H1 (cell line): ENCODE measurements around the gene KRTAP1-3. TPM values are rescaled to one million over a fixed set of nuclear protein-coding genes. Genes with fewer than 3 reads are reported as not detected.

Experiments
- CTCF ChIA-PET: fragments of 300-600 bp; sonication (Branson Sonifier 250); formaldehyde crosslinking; loops from one replicate; lab custom pipeline; 2021; ENCODE audit not compliant: partially characterized antibody; lab: Charles Lee
- POLR2A ChIA-PET: fragments of 300-600 bp; sonication (Branson Sonifier 250); formaldehyde crosslinking; loops from one replicate; lab custom pipeline; 2021; ENCODE audit warnings: inconsistent platforms; ENCODE audit not compliant: partially characterized antibody; lab: Charles Lee
- DNase-seq, 2 experiments: peaks; one replicate each; pipeline versions ENCODE4 v3.0.0 to v3.0.0-alpha.2; 2010 to 2022; ENCODE audit warnings: low spot score in 2 of 2, low read depth in 1 of 2, mixed read lengths in 1 of 2
- FAIRE-seq: peaks from 2 replicates; lab custom pipeline; 2011; peaks lifted over from hg19 to GRCh38; lab: Jason Lieb, UNC
- H2AFZ ChIP-seq: 2 replicates; pipeline ENCODE4 v1.8.1; 2012; ENCODE audit warnings: low read length, inconsistent platforms
- H2AK5ac ChIP-seq: 2 replicates; pipeline ENCODE4 v1.6.1; 2013; ENCODE audit warnings: low read depth, low read length
- H2BK120ac ChIP-seq: replicated peaks from 2 replicates; pipeline ENCODE3; 2013; ENCODE audit warnings: low read depth, low read length, inconsistent platforms
- H2BK12ac ChIP-seq: 2 replicates; pipeline ENCODE4 v1.6.1; 2013; ENCODE audit warnings: low read depth, low read length
- H2BK15ac ChIP-seq: 2 replicates; pipeline ENCODE4 v1.6.1; 2013; ENCODE audit warnings: low read length
- H2BK20ac ChIP-seq: 2 replicates; pipeline ENCODE4 v1.6.1; 2013; ENCODE audit warnings: low read length
- H2BK5ac ChIP-seq: 2 replicates; pipeline ENCODE4 v1.6.1; 2013; ENCODE audit warnings: low read depth, low read length
- H3K14ac ChIP-seq: 2 replicates; pipeline ENCODE4 v1.6.1; 2013; ENCODE audit warnings: inconsistent platforms; ENCODE audit not compliant: insufficient read length
- H3K18ac ChIP-seq: 2 replicates; pipeline ENCODE4 v1.6.1; 2013; ENCODE audit warnings: low read length; ENCODE audit errors: extremely low read depth
- H3K23ac ChIP-seq: 2 replicates; pipeline ENCODE4 v1.6.1; 2013; ENCODE audit warnings: inconsistent platforms; ENCODE audit not compliant: insufficient read length
- H3K23me2 ChIP-seq: 2 replicates; pipeline ENCODE4 v1.6.1; 2013; ENCODE audit warnings: low read depth, low read length
- H3K27ac ChIP-seq: 2 replicates; pipeline ENCODE4 v1.6.1; 2011; ENCODE audit warnings: low read depth, low read length, inconsistent platforms
- H3K27me3 ChIP-seq, 4 experiments: replicated peaks in 1 of 4; 1 replicate in 1 of 4; 2 replicates in 3 of 4; pipeline versions ENCODE4 v1.6.1 to v1.8.1; 2011 to 2013; ENCODE audit warnings: low read length in 3 of 4, mild to moderate bottlenecking in 3 of 4, inconsistent platforms in 2 of 4, mixed read lengths in 2 of 4, moderate library complexity in 1 of 4; ENCODE audit not compliant: control insufficient read depth in 3 of 4, insufficient read depth in 3 of 4; ENCODE audit errors: extremely low read depth in 1 of 4
- H3K36me3 ChIP-seq, 4 experiments: 2 replicates each; pipeline versions ENCODE4 v1.6.1 to v1.8.1; 2011 to 2013; ENCODE audit warnings: mild to moderate bottlenecking in 4 of 4, low read length in 3 of 4, moderate library complexity in 2 of 4, control low read depth in 1 of 4, inconsistent platforms in 1 of 4; ENCODE audit not compliant: insufficient read depth in 4 of 4, control insufficient read depth in 2 of 4
- H3K4ac ChIP-seq: replicated peaks from 2 replicates; pipeline ENCODE3; 2013; ENCODE audit warnings: low read length, low read depth, mixed read lengths, inconsistent platforms; ENCODE audit not compliant: insufficient read length
- H3K4me1 ChIP-seq, 4 experiments: replicated peaks in 1 of 4; 1 replicate in 1 of 4; 2 replicates in 3 of 4; pipeline versions ENCODE4 v1.6.1 to v1.8.1; 2011 to 2013; ENCODE audit warnings: low read length in 3 of 4, inconsistent platforms in 2 of 4, mixed read lengths in 1 of 4; ENCODE audit not compliant: insufficient read depth in 4 of 4, control insufficient read depth in 3 of 4
- H3K4me2 ChIP-seq, 2 experiments: 2 replicates each; pipeline versions ENCODE4 v1.6.1 to v1.8.1; 2011 to 2013; ENCODE audit warnings: low read depth in 2 of 2, low read length in 2 of 2, control low read depth in 1 of 2, inconsistent platforms in 1 of 2, mild to moderate bottlenecking in 1 of 2; ENCODE audit not compliant: insufficient read depth in 1 of 2
- H3K4me3 ChIP-seq, 4 experiments: fragments of 200-600, 300-600 bp in 1 of 4; sonication (generic), shearing (Covaris generic), sonication (Bioruptor Twin) in 1 of 4; 2 replicates each; pipeline versions ENCODE4 v1.5.1 to v1.8.1; 2011 to 2016; ENCODE audit warnings: low read length in 4 of 4, low read depth in 3 of 4, control low read depth in 2 of 4, inconsistent platforms in 2 of 4, mild to moderate bottlenecking in 2 of 4, mixed read lengths in 1 of 4, moderate library complexity in 1 of 4; ENCODE audit not compliant: insufficient read depth in 2 of 4; ENCODE audit errors: extremely low read depth in 1 of 4
- H3K56ac ChIP-seq: replicated peaks from 2 replicates; pipeline ENCODE3; 2013; ENCODE audit warnings: low read depth, mild to moderate bottlenecking, mixed read lengths, low read length, inconsistent platforms; ENCODE audit not compliant: insufficient read length
- H3K79me1 ChIP-seq: 2 replicates; pipeline ENCODE4 v1.6.1; 2013; ENCODE audit warnings: low read depth, low read length, control low read depth
- H3K79me2 ChIP-seq, 2 experiments: 2 replicates each; pipeline versions ENCODE4 v1.6.1 to v1.8.1; 2012 to 2013; ENCODE audit warnings: low read length in 2 of 2, mild to moderate bottlenecking in 2 of 2, inconsistent platforms in 1 of 2; ENCODE audit not compliant: insufficient read depth in 2 of 2, control insufficient read depth in 1 of 2
- H3K9ac ChIP-seq, 4 experiments: replicated peaks in 1 of 4; 1 replicate in 1 of 4; 2 replicates in 3 of 4; pipeline versions ENCODE4 v1.6.1 to v1.8.1; 2011 to 2013; ENCODE audit warnings: low read depth in 3 of 4, low read length in 3 of 4, control low read depth in 2 of 4, mild to moderate bottlenecking in 2 of 4, moderate library complexity in 2 of 4, inconsistent platforms in 1 of 4; ENCODE audit errors: extremely low read depth in 1 of 4
- H3K9me3 ChIP-seq, 2 experiments: 2 replicates each; pipeline versions ENCODE4 v1.6.1 to v1.8.1; 2012 to 2013; ENCODE audit warnings: mild to moderate bottlenecking in 2 of 2, moderate library complexity in 2 of 2, control low read depth in 1 of 2, inconsistent platforms in 1 of 2, low read depth in 1 of 2, low read length in 1 of 2, mixed read lengths in 1 of 2; ENCODE audit not compliant: insufficient read depth in 2 of 2
- H4K20me1 ChIP-seq, 2 experiments: replicated peaks in 1 of 2; 2 replicates each; pipeline versions ENCODE3 to v1.8.1; 2011 to 2013; ENCODE audit warnings: inconsistent platforms in 2 of 2, low read length in 2 of 2, mild to moderate bottlenecking in 1 of 2; ENCODE audit not compliant: insufficient read depth in 2 of 2, control insufficient read depth in 1 of 2
- H4K5ac ChIP-seq: 2 replicates; pipeline ENCODE4 v1.6.1; 2013; ENCODE audit warnings: low read length, low read depth, mixed read lengths, inconsistent platforms; ENCODE audit not compliant: insufficient read length
- H4K8ac ChIP-seq: 2 replicates; pipeline ENCODE4 v1.8.0; 2013; ENCODE audit warnings: mild to moderate bottlenecking, moderate library complexity, low read length, inconsistent platforms; ENCODE audit not compliant: insufficient read depth; ENCODE audit errors: extremely low read depth
- H4K91ac ChIP-seq: replicated peaks from 2 replicates; pipeline ENCODE3; 2013; ENCODE audit warnings: low read length, mixed read lengths, inconsistent platforms; ENCODE audit not compliant: insufficient read length
- ATF2 ChIP-seq: IDR thresholded peaks from 2 replicates; pipeline ENCODE4 v1.6.1; 2012; ENCODE audit warnings: low read length, inconsistent platforms
- CTBP2 ChIP-seq: IDR thresholded peaks from 2 replicates; pipeline ENCODE4 v1.7.0; 2011; ENCODE audit warnings: borderline replicate concordance, mild to moderate bottlenecking, moderate library complexity, mixed read lengths, low read length; ENCODE audit not compliant: insufficient read depth, insufficient read length
- KDM5A ChIP-seq: fragments of 200-600 bp; IDR thresholded peaks from 2 replicates; pipeline ENCODE4 v1.7.1; 2012; ENCODE audit warnings: mild to moderate bottlenecking, low read length, inconsistent platforms, mixed read lengths
- POU5F1 ChIP-seq: IDR thresholded peaks from 2 replicates; pipeline ENCODE4 v1.6.1; 2011; ENCODE audit warnings: low read depth, mild to moderate bottlenecking, low read length, moderate library complexity
- SP1 ChIP-seq: IDR thresholded peaks from 2 replicates; pipeline ENCODE4 v1.6.1; 2011; ENCODE audit warnings: low read depth, low read length
- TBP ChIP-seq: IDR thresholded peaks from 2 replicates; pipeline ENCODE4 v1.6.1; 2011; ENCODE audit warnings: low read depth, low read length, improper control_type of control experiment
- WGBS, 2 experiments: shearing (Covaris generic) in 1 of 2; methylation state at CpG; one replicate each; pipeline versions ENCODE4 v1.1.6 to v1.1.7; 2013 to 2015; ENCODE audit warnings: low lambda C conversion rate in 2 of 2, mixed read lengths in 2 of 2, inconsistent platforms in 1 of 2, low coverage in 1 of 2, missing lambda C conversion rate in 1 of 2; ENCODE audit not compliant: insufficient replicate concordance in 2 of 2, insufficient coverage in 1 of 2, insufficient read length in 1 of 2; ENCODE audit errors: extremely low coverage in 1 of 2, missing lambda C conversion rate in 1 of 2; 5-methylcytosine and 5-hydroxymethylcytosine counted together
- polyA plus RNA-seq, 7 experiments: library from polyadenylated mRNA; depleted of rRNA in 3 of 7; stranded (reverse) in 5 of 7; unstranded in 2 of 7; fragments of >200 nt in 5 of 7; fragments of 200-250 nt in 2 of 7; gene quantifications; 1 replicate in 5 of 7; 2 replicates in 1 of 7; 4 replicates in 1 of 7; pipeline versions ENCODE4 v1.2.1 to v1.2.3, GENCODE V29; 2011 to 2013; ENCODE audit warnings: missing spikeins in 2 of 7, mixed read lengths in 2 of 7
- total RNA-seq: library from RNA; stranded (reverse); fragmentation: NEBNext Ultra II Directional; extraction: Animal tissue kit (Norgen Biotek cat#: 25700); gene quantifications from 2 replicates; pipeline ENCODE4 v1.2.1, GENCODE V29; 2021

KRTAP1-3 gene
- total and polyA plus RNA-seq, 2 of the 8 experiments (the other 6 are each of a cell fraction or from before 2014, with no cell fraction given) = not detected

- Histone ChIP-seq H3K36me3 (no peaks in the 10 kb centered on the region), H2BK20ac (no peak overlapping the region), H3K9me3 (no peaks in the 10 kb centered on the region), H3K4me1 (peaks cover 0 to 5% (median 4%) of the 10 kb centered on the region in 4 experiments; a peak in 4 of 7 replicates), H3K4me2 (no peak overlapping the region), H3K27ac (no peak overlapping the region), H3K23ac (no peak overlapping the region), H3K23me2 (no peaks in the 10 kb centered on the region), H2BK5ac (no peak overlapping the region), H3K14ac (no peak overlapping the region), H2BK15ac (no peak overlapping the region), H2AK5ac (no peak overlapping the region), H3K79me2 (no peaks in the 10 kb centered on the region), H3K4me3 (no peak overlapping the region), H3K18ac (no peak overlapping the region), H3K56ac (no peak overlapping the region), H4K91ac (no peak overlapping the region), H4K8ac (no peak overlapping the region), H2BK12ac (no peak overlapping the region), H3K27me3 (no peaks in the 10 kb centered on the region), H2BK120ac (no peak overlapping the region), H2AFZ (no peak overlapping the region), H3K79me1 (no peaks in the 10 kb centered on the region), H4K5ac (no peak overlapping the region), H4K20me1 (no peaks in the 10 kb centered on the region), H3K9ac (no peak overlapping the region), H3K4ac (no peak overlapping the region)
- DNase-seq = no peak
- 90% methylated on average over 4 of the region's 4 CpGs; no CpG with 5 or more reads in 1 of the 2 experiments for WGBS, 2 experiments
- ChIA-PET CTCF (no interaction called here), POLR2A (interaction anchor here (1.1 kb wide), 1 partner anchor 16 kb away, joined by 3 read pairs; no protein-coding TSS in a partner anchor)
- FAIRE-seq = no peak
- no peak for TF ChIP-seq CTBP2
- TF ChIP-seq SP1 = no peak
- no peak for TF ChIP-seq ATF2
- no peak for TF ChIP-seq POU5F1
- no peak for TF ChIP-seq KDM5A
- TF ChIP-seq TBP = no peak
These were observed 30.7 kb downstream of the KRTAP1-3 start for GRCh38 chr17:41003926-41004325.
